Measurements from ENCODE around the gene GALNT9.
"Not testable (repeated sequence)": the region's sequence is repeated elsewhere in the genome, so short reads cannot be mapped to it uniquely, and the experiment has no call there.

Gene GALNT9

DNA sequence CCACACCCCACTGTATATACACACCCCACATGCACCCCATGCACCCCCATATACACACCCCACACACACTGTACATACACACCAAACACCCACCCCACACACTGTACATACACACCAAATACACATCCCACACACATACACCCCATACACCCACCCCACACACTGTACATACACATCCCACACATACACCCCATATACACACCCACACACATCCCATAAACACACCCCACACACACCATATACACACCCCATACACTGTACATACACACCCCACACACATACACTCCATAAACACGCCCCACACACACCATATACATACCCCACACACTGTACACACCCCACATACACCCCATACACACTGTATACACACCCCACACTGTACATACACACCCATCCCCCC, 102.8 kb downstream of the GALNT9 start:
- DNase-seq: no peak

DNA sequence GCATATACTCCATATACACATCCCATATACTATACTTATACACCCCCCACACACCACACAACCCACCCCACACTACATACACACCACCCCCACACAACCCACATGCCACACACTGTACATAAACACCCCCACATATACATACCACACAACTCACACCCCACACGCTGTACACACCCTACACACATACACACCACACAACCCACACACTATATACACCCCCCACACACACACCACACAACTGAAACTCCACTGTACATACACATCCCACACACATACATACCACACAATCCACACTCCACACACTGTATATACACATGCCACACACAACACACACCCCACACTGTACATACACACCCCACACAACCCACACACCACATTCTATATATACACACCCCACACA, 104.2 kb downstream of the GALNT9 start:
- DNase-seq: no peak

DNA sequence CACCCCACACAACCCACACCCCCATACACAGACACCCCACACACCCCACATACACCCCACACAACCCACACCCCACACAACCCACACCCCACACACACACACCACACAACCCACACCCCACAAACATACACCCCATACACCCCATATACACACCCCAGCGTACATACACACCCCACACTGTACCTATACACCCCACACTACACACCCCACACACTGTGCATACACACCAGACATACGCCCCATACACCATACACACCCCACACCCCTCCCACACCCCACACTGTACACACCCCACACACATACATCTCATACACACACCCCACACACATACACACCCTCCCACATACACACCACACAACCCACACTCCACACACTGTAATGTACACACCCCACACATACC, 104.9 kb downstream of the GALNT9 start:
- DNase-seq: no peak

DNA sequence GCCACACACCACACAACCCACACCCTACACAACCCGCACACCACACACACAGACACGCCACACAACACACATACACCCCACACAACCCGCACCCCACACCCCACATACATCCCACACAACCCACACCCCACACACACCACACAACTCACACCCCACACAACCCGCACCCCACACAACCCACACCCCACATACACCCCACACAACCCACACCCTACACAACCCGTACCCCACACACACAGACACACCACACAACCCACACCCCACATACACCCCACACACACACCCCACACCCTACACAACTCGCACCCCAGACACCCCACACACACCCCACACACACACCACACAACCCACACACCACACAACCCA, 106.6 kb downstream of the GALNT9 start:
- DNase-seq: no peak

DNA sequence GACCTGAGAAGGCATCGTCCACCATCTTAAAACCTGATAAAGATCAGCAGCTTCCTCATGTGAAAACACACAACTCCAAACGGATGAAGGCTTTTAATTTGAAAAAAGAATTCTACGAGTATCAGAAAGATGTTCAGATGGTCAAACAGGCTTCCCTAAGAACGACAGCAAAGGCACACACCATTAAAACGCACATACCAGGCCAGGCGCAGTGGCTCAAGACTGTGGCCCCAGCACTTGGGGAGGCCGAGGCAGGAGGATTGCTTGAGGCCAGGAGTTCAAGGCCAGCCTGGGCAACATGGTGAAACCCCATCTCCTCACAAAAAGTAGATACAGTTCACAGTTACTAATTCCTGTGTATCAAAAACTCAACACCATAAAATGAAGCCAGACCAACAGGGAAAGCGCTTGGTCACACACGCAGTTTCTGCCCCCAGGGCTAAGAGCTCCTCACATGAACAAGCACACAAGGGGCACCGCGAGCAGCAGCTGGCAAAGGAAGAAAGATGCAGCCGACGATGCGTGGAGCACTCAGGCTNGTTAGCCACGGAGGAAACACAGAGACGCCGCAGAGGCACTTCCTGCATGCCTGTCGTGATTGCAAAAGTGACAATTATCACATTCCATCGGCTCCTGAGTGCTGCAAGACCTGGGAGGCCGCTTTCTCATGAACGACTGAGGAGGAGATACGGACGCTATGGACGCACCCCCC, 107.1 kb downstream of the GALNT9 start:
- peak; percentile 38 for DNase-seq

DNA sequence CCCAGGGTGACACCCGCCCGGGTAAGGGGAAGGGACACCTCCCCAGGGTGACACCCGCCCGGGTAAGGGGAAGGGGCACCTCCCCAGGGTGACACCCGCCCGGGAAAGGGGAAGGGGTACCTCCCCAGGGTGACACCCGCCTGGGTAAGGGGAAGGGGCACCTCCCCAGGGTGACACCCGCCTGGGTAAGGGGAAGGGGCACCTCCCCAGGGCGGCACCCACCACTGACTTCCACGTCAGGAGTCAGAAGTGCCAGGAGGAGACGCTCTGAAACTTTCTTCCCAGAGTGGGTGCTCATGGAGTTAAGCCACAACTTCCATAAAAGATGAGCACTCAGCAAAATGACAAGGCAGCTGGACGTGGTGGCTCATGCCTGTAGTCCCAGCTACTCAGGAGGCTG, 109.6 kb downstream of the GALNT9 start:
- not testable (repeated sequence) for DNase-seq

DNA sequence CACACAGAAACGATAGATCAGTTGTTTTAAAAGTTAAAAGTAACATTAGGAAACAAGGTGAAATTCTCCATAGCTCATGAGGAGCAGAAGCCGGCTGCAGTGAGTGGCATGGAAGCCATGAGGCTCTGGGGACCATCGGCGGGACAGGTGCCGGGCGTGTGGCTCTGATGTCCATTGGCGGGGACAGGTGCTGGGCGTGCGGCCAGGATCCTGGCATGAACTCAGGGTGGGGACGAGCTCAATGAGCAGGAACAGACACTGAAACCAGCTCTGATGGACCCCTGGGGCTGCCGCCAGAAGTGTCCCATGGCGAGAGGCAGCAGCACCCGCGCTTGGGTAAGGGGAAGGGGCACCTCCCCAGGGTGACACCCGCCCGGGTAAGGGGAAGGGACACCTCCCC, 110.1 kb downstream of the GALNT9 start:
- DNase-seq: peak; percentile 36

DNA sequence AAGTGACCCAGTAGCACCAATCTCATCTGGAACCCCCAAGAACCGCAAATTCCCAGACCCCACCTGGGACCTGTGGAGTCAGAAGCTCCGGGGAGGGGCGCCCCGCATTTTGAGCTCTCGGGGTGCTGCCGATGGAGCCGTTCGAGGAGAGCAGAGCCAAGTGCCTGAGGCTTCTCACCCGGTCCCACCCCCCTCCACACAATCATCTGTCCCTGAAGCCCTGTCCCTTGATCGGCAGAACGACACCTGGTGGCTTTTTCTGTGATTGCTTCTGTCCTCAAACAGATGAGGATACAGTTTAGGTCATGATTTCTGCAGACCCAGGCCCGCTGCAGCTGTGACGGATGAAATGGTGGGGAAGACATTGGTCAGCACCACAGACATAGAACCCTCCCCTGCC, 110.5 kb downstream of the GALNT9 start:
- peak; percentile 45 for DNase-seq

DNA sequence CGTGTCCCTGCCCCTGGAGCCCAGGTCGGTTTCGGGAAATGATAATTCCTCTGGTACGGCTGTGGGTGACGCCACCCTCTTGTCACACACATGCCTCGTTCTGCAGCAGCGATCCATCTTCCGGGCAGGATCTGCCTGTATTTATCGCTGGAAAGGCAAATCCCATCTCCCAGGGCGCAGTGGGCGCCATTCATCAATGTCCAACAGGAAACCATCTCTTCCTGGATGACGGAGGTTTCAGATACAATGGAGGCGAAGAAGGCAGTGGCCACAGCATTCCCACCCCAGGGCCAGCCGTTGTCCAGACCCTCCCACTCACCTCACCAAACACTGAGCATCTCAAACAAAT, 110.9 kb downstream of the GALNT9 start:
- peak; percentile 11 for DNase-seq

DNA sequence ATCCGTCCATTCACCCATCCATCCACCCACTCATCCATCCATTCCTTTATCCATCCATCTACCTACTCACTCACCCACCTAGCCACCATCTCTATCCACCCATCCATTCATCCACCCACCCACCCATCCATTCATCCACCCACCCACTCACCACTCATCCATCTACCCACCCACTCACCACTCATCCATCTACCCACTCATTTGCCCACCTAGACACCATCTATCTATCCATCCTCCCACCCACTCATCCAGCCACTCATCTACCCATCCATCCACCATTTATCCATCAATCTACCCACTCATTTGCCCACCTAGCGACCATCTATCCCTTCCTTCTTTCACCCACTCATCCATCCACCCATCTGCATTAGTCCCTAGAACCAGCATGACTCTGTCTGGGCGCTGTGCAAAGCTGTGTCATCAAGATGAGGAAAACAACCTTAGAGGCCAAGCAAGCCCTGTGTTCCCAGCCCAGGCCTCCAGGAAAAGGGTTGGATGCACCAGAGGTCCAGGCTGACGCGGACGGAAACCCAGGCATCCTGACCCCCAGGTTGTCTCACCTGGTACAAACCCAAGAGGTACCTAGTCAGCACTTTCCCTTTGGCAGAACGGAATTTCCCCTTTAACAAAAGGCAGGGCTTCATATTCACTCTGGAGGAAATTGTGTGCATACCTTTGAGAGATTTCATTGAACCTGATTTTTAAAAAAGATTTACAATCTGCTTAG, 111.4 kb downstream of the GALNT9 start:
- no peak for DNase-seq

DNA sequence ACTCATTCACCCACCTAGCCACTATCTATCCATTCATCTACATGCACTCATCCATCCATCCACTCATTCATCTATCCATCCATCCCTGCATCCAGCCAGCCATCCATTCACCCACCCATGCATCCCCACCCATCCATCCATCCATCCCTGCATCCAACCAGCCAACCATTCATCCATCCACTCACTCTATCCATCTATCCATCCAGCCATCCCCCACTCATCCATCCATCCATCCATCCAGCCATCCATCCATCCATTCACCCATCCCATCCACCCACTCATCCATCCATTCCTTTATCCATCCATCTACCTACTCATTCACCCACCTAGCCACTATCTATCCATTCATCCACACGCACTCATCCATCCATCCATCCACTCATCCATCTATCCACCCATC, 112.0 kb downstream of the GALNT9 start:
- no peak for DNase-seq

DNA sequence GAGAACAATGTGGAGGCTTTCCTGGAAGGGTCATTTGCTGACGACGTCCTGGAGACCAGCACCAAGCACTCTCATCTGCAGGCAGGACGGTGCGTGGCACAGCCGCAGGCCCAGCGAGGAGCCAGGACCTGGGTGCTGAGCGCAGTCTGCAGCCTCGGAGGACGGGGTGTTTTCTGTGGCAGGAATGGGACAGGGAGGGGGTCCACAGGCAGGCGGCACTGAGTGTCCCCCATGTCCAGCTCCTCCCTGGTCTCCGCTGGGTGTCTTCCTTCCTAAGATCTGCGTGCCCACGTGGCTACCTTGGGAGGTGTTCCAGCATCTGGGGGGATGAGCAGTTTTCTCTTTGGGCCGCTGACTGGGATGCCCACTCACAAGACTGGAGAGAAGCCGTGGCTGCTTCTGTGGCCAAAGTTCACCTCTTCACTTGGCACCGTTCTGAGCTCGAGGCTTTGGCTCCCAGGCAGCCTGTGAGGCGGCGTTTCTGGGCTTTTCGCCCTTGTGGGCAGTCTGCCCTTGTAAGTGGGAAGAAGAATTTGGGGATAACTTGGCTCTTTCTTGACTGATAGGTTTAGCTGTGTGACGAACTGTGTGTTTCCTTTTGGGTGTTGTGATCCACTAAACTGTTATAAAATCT, 112.9 kb downstream of the GALNT9 start:
- no peak for DNase-seq

DNA sequence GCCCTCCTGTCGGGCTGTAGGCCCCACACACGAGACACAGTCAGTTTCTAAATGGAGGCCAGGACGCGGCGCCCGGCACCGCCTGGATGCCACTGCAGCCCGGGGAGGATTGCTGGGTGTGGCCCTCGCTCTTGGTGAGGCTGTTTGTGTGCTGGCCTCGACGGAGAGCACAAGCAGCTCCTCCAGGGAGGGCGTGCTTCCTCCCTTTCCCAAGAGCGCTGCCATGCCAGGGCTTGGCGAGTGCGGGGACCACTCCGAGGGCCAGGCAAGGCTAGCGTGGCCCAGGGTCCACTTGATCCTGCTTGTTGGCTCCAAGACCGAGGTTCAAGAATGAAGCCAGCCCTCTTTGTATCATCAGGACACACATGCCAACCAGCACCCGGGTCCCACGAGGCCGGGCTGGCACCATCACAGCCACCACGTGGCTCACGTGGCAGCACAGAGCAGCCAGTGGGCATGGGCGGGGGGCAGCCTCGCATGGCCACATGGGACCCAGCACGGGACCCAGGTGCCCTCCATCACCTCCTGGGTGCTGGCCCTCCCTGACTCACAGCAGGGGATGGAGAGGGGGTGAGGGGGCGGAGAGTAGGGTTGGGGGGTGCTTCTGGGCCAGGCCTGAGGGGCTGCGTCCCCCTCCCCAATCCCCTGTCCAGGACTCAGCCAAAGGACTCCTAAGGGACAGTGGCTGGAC, 113.9 kb downstream of the GALNT9 start:
- DNase-seq: no peak

DNA sequence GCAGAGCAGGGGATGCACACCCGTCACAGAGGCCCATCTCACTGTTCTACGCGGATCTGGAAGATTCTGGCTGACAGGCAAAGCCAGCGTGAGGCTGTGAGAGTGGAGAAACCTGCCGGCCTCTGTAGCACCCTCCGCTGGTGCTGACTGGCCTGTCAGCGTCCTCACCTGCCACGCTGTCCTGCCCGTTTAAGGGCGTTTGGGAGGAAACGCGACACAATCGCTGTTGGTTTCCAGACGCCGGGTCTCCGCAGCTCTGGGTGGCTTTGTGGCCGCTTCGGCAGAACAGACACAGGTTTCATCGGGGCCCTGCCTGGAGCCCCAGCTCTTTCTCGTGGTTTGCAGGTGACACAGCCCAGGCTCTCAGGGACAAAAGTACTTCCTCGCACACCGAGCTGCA, 114.5 kb downstream of the GALNT9 start:
- no peak for DNase-seq

DNA sequence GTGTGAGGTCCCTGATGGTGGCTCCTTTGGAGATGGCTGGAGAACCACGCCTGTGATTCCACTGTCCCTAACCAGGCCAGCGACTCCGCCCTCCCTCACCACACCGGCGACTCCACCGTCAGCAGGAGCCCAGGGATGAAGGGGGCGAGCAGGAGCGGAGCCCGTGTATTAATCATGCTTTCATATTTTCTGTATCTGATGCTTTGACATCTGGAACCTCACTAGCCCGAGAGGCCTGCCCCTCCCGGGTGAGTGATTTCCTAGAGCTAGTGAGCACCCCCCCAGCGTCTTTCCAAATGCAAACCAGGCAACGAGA, 115.3 kb downstream of the GALNT9 start:
- no peak for DNase-seq

DNA sequence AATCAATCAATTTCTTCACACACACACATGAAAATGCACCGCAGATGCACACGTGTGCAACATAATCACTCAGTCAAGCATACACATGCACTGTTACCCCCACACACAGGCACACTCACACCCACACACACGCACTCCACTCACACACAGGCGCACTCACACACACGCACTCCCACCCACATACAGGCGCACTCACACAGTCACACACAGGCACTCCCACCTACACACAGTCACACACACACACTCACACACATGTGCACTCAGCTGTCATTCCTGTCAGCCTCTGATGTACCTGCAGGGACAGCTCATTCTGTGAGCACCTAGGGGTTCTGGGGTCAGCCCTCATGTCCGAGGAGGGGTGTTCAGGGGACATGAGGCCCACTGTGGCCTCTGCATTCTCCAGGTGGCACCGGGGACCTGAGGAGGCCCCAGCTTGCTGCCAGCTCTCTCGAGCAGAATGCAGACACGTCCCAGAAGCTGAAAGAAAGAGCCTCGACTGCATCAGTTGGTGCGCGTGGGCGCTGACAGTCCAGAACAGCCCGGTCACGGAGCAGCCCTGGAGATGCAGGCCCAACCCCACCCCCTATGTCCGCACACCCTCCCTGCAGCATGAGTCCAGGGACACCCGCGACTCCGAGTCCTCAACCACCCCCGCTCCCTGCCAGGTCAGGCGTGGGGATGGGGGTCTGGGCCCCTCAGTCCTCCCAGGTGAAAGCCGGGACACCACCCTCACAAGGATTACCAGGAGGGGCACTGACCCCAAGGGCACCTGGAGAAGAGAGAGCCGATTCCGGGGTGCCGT, 115.8 kb downstream of the GALNT9 start:
- no peak for DNase-seq

DNA sequence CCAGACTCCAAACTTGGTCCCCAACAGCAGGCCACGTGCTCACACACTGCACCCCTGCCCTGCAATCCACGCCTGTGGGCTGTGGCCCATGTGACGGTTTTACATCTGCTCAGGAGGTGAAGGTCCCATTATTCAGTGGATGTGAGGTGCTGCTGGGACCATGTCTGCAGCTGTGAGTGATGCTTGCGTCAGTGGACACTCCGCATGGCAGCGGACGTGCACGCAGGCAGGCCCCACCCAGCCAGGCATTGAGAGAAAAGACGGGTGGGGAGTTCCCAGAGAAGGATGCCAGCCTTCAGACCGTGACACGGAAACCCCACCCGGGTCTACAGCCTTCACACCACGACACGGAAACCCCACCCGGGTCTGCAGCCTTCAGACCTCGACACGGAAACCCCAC, 117.6 kb downstream of the GALNT9 start:
- no peak for DNase-seq

DNA sequence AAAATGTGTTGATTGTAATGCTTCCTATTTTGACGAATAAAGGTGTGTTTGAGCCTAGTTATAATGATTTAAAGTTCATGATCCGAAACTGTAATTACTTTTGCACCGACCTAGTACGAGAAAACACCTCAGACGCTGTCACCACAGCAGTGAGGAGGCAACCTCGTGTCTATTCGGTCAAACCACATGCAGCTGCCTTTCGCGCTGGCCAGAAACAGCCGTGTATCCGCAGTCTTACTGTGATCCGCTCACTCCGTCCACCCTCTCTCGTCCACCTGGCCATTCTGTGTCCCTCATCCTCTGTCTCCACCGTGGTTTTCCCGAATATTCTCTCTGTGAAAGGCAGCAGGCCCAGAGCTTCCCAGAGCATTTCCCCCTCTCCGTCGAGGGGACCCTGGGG, 118.1 kb downstream of the GALNT9 start:
- DNase-seq: no peak

DNA sequence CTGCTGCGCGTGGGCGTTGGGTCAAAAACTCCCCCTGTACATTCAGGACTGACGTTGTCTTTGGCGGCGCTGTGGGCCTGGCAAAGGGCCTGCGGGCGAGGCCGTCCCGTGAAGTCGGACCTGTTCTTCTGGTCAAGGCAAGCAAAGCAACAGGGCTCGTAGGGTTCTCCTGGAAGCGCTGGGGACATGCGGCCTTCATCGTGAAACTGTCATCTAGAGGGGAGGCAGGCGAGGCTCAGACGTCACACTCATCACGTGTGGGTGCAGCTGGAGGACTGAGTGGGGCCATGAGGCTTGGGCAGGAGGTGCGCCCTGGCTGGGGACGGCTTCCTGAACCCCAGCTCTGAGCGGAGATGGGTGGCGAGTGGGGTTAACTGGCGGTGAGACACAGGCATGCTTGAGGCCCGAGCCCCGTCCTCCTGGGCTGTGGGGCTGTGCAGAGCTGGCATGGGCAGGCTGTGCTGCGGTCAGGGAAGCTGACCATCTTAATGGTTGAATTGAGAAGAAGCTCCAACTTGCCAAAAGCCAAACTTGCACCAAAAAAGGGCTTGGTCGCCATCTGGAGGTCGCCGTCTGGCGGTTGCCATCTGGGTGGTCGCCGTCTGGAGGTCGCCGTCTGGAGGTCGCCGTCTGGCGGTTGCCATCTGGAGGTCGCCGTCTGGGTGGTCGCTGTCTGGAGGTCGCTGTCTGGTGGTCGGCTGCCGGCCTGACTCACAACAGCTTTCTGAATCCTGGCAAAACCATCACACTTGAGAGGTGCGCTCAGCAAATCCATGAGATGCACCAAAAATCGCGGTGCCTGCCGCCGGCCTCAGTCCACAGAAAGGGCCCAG, 119.0 kb downstream of the GALNT9 start:
- DNase-seq: no peak

DNA sequence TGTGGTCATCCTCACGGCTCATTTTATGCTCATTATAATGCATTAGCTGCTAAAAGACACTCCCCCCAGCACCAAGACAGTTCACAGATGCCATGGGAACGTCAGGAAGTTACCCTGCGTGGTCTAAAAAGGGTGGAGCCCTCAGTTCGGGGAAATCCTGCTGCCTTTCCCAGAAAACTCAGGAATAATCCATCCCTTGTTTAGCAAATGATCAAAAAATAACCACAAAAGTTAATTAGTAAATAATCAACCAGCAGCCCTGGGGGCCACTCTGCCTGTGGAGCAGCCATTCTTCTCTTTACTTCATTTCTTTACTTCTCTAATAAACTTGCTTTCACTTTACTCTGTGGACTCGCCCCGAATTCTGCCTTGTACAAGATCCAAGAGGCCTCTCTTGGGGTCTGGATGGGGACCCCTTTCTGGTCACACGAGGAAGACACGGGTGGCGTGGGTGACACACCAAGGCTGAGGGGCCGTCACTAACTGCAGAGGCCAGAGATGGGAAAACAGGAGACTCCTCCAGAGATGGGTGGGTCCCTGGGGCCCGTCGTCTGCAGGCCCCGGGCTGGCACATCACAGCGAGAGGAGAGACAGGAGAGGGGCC, 119.7 kb downstream of the GALNT9 start:
- no peak for DNase-seq

DNA sequence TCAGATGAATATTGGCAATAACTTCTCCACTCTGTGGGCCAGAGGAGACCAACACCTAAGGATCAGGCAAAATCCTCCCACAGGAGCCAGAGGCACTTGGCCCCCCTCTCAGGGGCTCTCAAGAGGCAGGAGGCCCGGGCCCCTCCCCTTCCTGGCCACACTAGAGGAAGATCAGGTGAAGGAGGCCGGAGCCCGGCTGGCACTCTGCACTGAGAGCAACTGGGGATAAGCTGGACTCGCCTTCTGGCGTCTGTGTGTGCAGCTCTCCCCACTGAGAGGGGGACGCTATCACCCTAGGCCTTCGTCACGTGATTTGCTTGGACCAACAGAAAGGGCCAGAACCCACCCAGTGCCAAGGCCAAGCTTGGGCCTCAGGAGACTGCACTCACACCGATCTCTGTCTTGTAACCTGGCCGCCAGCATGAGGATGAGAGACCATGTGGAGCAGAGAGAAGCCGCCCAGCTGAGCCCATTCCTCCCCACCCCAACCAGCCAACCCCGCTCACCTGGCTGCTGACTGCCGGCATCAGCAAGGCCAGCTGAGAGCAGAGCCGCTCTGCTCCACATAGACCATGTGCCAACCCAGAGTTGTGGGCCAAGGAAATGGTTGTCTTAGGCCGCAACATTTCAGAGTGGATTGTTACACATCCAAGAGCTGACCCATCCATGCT, 121.1 kb downstream of the GALNT9 start:
- DNase-seq: no peak
